SKM-1 treated with dmso at 0.1 percent for 144 hours (cell line): ENCODE measurements around the gene GLB1L2.
"Not testable (repeated sequence)": the region's sequence is repeated elsewhere in the genome, so short reads cannot be mapped to it uniquely, and the experiment has no call there.

Experiments
- DNase-seq: peaks from one replicate; lab custom pipeline; 2025; ENCODE audit not compliant: unreplicated experiment; lab: John Stamatoyannopoulos, UW

GLB1L2 gene

GRCh38 chr11:134331354-134332188 is at the start of gene GLB1L2:
TSS of gene GLB1L2 (plus strand) at chr11:134331988. CDS start at chr11:134332062, 74 bp downstream.
- DNase-seq, result peak; percentile 38

- DNase-seq, result no peak
Observed at GRCh38 chr11:134282121-134283045, 49.4 kb upstream of the GLB1L2 start.

GRCh38 chr11:134283461-134284230 is 48.1 kb upstream of the GLB1L2 start:
- no peak for DNase-seq

- DNase-seq, result not testable (repeated sequence)
Observed at GRCh38 chr11:134284349-134284748, 47.4 kb upstream of the GLB1L2 start.

GRCh38 chr11:134287561-134287960 is 44.2 kb upstream of the GLB1L2 start:
- no peak for DNase-seq

- no peak for DNase-seq
Observed at GRCh38 chr11:134288486-134288885, 43.3 kb upstream of the GLB1L2 start.

- DNase-seq, result no peak
Observed at GRCh38 chr11:134289167-134289566, 42.6 kb upstream of the GLB1L2 start.

GRCh38 chr11:134289789-134290188 is 42.0 kb upstream of the GLB1L2 start:
- DNase-seq, result no peak

- no peak for DNase-seq
Observed at GRCh38 chr11:134290646-134291045, 41.1 kb upstream of the GLB1L2 start.

GRCh38 chr11:134291196-134291595 is 40.6 kb upstream of the GLB1L2 start:
- DNase-seq, result no peak

- DNase-seq, result no peak
Observed at GRCh38 chr11:134292661-134293060, 39.1 kb upstream of the GLB1L2 start.

- DNase-seq, result no peak
Observed at GRCh38 chr11:134293119-134294113, 38.4 kb upstream of the GLB1L2 start.

- no peak for DNase-seq
Observed at GRCh38 chr11:134294664-134295063, 37.1 kb upstream of the GLB1L2 start.

- DNase-seq, result no peak
Observed at GRCh38 chr11:134312223-134312622, 19.6 kb upstream of the GLB1L2 start.

- DNase-seq, result no peak
Observed at GRCh38 chr11:134312807-134313206, 19.0 kb upstream of the GLB1L2 start.

GRCh38 chr11:134313379-134313778 is 18.4 kb upstream of the GLB1L2 start:
- no peak for DNase-seq

- no peak for DNase-seq
Observed at GRCh38 chr11:134313821-134314607, 17.8 kb upstream of the GLB1L2 start.

GRCh38 chr11:134317103-134317502 is 14.7 kb upstream of the GLB1L2 start:
- DNase-seq, result no peak

GRCh38 chr11:134321373-134321772 is 10.4 kb upstream of the GLB1L2 start:
- not testable (repeated sequence) for DNase-seq
